ENCODE measurements around the gene LIFR.

GRCh38 chr5:38575476-38575875 is 19.0 kb upstream of the LIFR start:
- TF ChIP-seq CTCF (IDR thresholded peaks at IDR 0.05) = no peak
- no peak for TF ChIP-seq POLR2A (IDR thresholded peaks at IDR 0.05)

All from heart left ventricle (tissue), 13 donors.